GM10266 (cell line): ENCODE results near the gene CDK15.
"Not testable (repeated sequence)": the region's sequence is repeated elsewhere in the genome, so short reads cannot be mapped to it uniquely, and the experiment has no call there.

Experiments used
- DNase-seq: peaks from one replicate; pipeline ENCODE4 v3.0.0; 2012; ENCODE audit errors: extremely low spot score
- CTCF ChIP-seq: IDR thresholded peaks from 2 replicates; pipeline ENCODE4 v1.5.1; 2012; ENCODE audit warnings: mild to moderate bottlenecking, low read depth; ENCODE audit not compliant: control insufficient read depth, insufficient read depth; ENCODE audit errors: missing control alignments

The CDK15 gene

GRCh38 chr2:201842131-201842860 is 36.0 kb downstream of the CDK15 start:
- TF ChIP-seq CTCF: no peak
- DNase-seq: no peak

- not testable (repeated sequence) for DNase-seq
These were observed 38.6 kb downstream of the CDK15 start for GRCh38 chr2:201844922-201845321.

- DNase-seq: no peak
- TF ChIP-seq CTCF: no peak
These were observed 41.1 kb downstream of the CDK15 start for GRCh38 chr2:201847481-201847880.

- no peak for DNase-seq
- no peak for TF ChIP-seq CTCF
These were observed 46.1 kb downstream of the CDK15 start for GRCh38 chr2:201852462-201852861.

GRCh38 chr2:201852878-201853415 is 46.6 kb downstream of the CDK15 start:
- DNase-seq: no peak

GRCh38 chr2:201854221-201854801 is 48.0 kb downstream of the CDK15 start:
- no peak for TF ChIP-seq CTCF
- DNase-seq: no peak

More at GRCh38 chr2:201852878-201853415, 46.6 kb downstream of the CDK15 start:
- no peak for TF ChIP-seq CTCF

- no peak for TF ChIP-seq CTCF
- DNase-seq: no peak
These were observed 48.5 kb downstream of the CDK15 start for GRCh38 chr2:201854841-201855240.

GRCh38 chr2:201855356-201855755 is 49.0 kb downstream of the CDK15 start:
- no peak for TF ChIP-seq CTCF
- no peak for DNase-seq
